Lower leg skin (tissue), 4 donors: ENCODE data around the gene CMPK1. TPM values are rescaled to one million over a fixed set of nuclear protein-coding genes. Genes with fewer than 3 reads are reported as not detected.

Experiments
- DNase-seq, 2 donors: peaks; one replicate each; pipeline ENCODE4 v3.0.0-alpha.2; 2019; ENCODE audit warnings: low spot score in 2 of 2
- H3K4me3 ChIP-seq: fragments of 200-600 bp; sonication (generic); 2 replicates; pipeline ENCODE4 v1.5.1; 2017; ENCODE audit warnings: mild to moderate bottlenecking, low read depth; ENCODE audit not compliant: poor library complexity, severe bottlenecking
- CTCF ChIP-seq, 3 donors: fragments of 450-650 bp; IDR thresholded peaks; one replicate each; pipeline ENCODE4 v1.5.1; 2016; ENCODE audit warnings: antibody characterized with exemption in 3 of 3, mild to moderate bottlenecking in 3 of 3, moderate library complexity in 2 of 3
- POLR2A ChIP-seq, 2 donors: fragments of 450-650 bp; IDR thresholded peaks; one replicate each; pipeline ENCODE4 v1.6.1; 2016 to 2017; ENCODE audit warnings: antibody characterized with exemption in 2 of 2, mild to moderate bottlenecking in 1 of 2, moderate library complexity in 1 of 2
- WGBS, 2 donors: methylation state at CpG; one replicate each; pipeline ENCODE4 v1.1.5; 2018; 5-methylcytosine and 5-hydroxymethylcytosine counted together
- intact Hi-C: fragments of 100-400 bp; cut with DNase I; formaldehyde crosslinking; loops from one replicate; pipeline ENCODE4 v1.15.0; 2023; ENCODE audit warnings: low total_unique reads
- total RNA-seq, 4 donors: library from RNA; depleted of rRNA; stranded (reverse); fragments of >200 nt; gene quantifications; one replicate each; pipeline ENCODE4 v1.1.0, GENCODE V29; 2016

The CMPK1 gene
- total RNA-seq, 4 donors from 2014 or later = 52.6 to 97.9 (median 73.5) TPM

GRCh38 chr1:47347735-47348134, 14.1 kb downstream of the CMPK1 start:
- DNase-seq = no peak
- H3K4me3 ChIP-seq = no peak overlapping the region
- TF ChIP-seq POLR2A (IDR thresholded peaks at IDR 0.05) (no peak), CTCF (IDR thresholded peaks at IDR 0.05) (no peak)
- intact Hi-C loops = no loop called here
- 94 to 97% methylated on average over 9 of the region's 9 CpGs for WGBS, 2 donors

GRCh38 chr1:47348246-47348645, 14.7 kb downstream of the CMPK1 start:
- TF ChIP-seq POLR2A (IDR thresholded peaks at IDR 0.05) (no peak), CTCF (IDR thresholded peaks at IDR 0.05) (no peak)
- intact Hi-C loops = no loop called here
- DNase-seq = no peak
- 78 to 79% methylated on average over 1 of the region's 1 CpG for WGBS, 2 donors
- no peak overlapping the region for H3K4me3 ChIP-seq

- WGBS, 2 donors = 93% methylated on average over 2 of the region's 2 CpGs
- DNase-seq = no peak
- H3K4me3 ChIP-seq = no peak overlapping the region
- TF ChIP-seq CTCF (IDR thresholded peaks at IDR 0.05) = no peak
- intact Hi-C loops = no loop called here
These were observed 17.7 kb downstream of the CMPK1 start for GRCh38 chr1:47351305-47351704.

- intact Hi-C loops = no loop called here
- no peak for TF ChIP-seq POLR2A (IDR thresholded peaks at IDR 0.05)
- TF ChIP-seq CTCF (IDR thresholded peaks at IDR 0.05) = no peak
- H3K4me3 ChIP-seq = no peak overlapping the region
- 87 to 90% methylated on average over 3 of the region's 3 CpGs for WGBS, 2 donors
- no peak for DNase-seq
These were observed 27.8 kb downstream of the CMPK1 start for GRCh38 chr1:47361380-47361779.

GRCh38 chr1:47362828-47363227, 29.2 kb downstream of the CMPK1 start:
- H3K4me3 ChIP-seq = no peak overlapping the region
- DNase-seq = no peak
- TF ChIP-seq CTCF (IDR thresholded peaks at IDR 0.05) (no peak), POLR2A (IDR thresholded peaks at IDR 0.05) (no peak)
- 97 to 100% methylated on average over 1 of the region's 1 CpG for WGBS, 2 donors
- intact Hi-C loops = no loop called here

- TF ChIP-seq POLR2A (IDR thresholded peaks at IDR 0.05) (no peak), CTCF (IDR thresholded peaks at IDR 0.05) (no peak)
- no peak overlapping the region for H3K4me3 ChIP-seq
- WGBS, 2 donors = 93 to 97% methylated on average over 7 of the region's 7 CpGs
- intact Hi-C loops = no loop called here
- DNase-seq = no peak
These were observed 34.1 kb downstream of the CMPK1 start for GRCh38 chr1:47367651-47368050.
